Activated naive CD8-positive, alpha-beta T cell treated with anti-CD3 and anti-CD28 coated beads, Interleukin-2, amount 50 U/mL, for 24 hours (primary cell): ENCODE data around the gene TTLL8.

Source experiments
- ATAC-seq: fragments of 150-1000 bp; cut with Tn5 transposase; one replicate; pipeline ENCODE4 v1.10.0; 2021
- DNase-seq: peaks from one replicate; pipeline ENCODE4 v3.0.0; 2021
- H3K27ac Mint-ChIP-seq: one replicate; pipeline ENCODE4 v1.8.0; 2021; ENCODE audit warnings: mild to moderate bottlenecking, mixed read lengths
- H3K27me3 Mint-ChIP-seq: one replicate; pipeline ENCODE4 v1.8.0; 2021; ENCODE audit warnings: mixed read lengths
- H3K36me3 Mint-ChIP-seq: one replicate; pipeline ENCODE4 v1.8.0; 2021; ENCODE audit warnings: low read depth, mixed read lengths
- H3K4me1 Mint-ChIP-seq: one replicate; pipeline ENCODE4 v1.8.0; 2021; ENCODE audit warnings: mixed read lengths
- H3K4me3 Mint-ChIP-seq: one replicate; pipeline ENCODE4 v1.8.0; 2021; ENCODE audit warnings: mild to moderate bottlenecking, moderate library complexity, mixed read lengths
- H3K9me3 Mint-ChIP-seq: one replicate; pipeline ENCODE4 v1.8.0; 2021; ENCODE audit warnings: mixed read lengths

The TTLL8 gene

GRCh38 chr22:50060441-50061140 is 2.5 kb upstream of the TTLL8 start:
- Mint-ChIP-seq H3K36me3 (no peaks in the 10 kb centered on the region), H3K27ac (no peak overlapping the region), H3K9me3 (no peaks in the 10 kb centered on the region), H3K4me1 (no peaks in the 10 kb centered on the region), H3K27me3 (peaks cover 23% of the 10 kb centered on the region), H3K4me3 (no peak overlapping the region)
- DNase-seq (no peak), ATAC-seq (no peak)

- H3K27me3 Mint-ChIP-seq: peaks cover 24% of the 10 kb centered on the region
- ATAC-seq: no peak
Measured at GRCh38 chr22:50059881-50060262, 1.8 kb upstream of the TTLL8 start.

DNA sequence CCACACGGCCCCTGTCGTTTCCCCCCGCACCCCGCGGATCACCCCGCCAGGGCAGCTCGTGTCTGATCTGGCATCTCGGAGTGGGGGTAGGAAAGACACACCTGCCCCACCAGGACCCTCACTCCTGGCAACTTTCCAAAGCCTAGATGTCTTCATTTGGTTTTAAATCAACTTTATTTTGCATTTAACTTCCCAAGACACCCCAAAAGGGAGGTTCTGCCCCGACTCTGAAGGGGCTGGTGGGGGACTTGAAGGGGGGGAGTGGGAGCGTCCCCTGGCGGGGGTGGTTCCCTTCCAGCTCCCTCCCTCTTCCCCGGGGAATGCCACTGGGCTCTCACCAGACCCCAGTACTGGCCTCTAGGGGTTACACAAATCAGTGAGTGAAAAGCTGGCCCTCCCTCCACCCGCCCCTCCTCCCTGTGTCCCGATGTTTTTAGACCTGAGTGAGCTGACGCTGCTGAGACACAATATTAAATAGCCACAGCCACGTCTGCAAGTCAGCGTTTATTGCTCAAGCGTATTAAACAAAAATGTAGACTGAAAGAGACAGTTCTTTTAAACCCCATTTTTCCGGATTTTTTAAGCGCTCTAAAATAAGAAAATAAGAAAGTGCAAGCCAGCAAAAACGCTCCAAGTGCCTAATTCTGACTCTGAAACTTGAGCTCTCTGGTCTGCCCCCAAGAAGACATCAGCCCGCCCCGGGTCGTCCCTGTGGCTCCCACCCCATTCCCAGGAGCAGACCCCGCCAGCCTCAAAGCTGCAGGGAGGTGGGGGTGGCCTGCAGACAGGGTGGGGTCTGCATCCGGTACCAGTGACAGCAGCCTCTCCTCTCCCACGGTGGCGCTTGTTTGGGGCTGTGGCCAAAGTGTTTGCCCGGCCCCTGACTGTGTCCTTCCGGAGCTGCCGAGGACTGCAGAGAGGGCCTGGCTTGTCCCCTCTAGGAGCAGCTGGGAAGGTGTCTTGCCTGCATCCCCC is 1.1 kb upstream of the TTLL8 start:
- DNase-seq (no peak), ATAC-seq (no peak)
- Mint-ChIP-seq H3K4me3 (no peak overlapping the region), H3K4me1 (no peaks in the 10 kb centered on the region), H3K27me3 (peaks cover 24% of the 10 kb centered on the region), H3K27ac (no peak overlapping the region), H3K9me3 (no peaks in the 10 kb centered on the region), H3K36me3 (no peaks in the 10 kb centered on the region)

More at GRCh38 chr22:50059881-50060262, 1.8 kb upstream of the TTLL8 start:
- Mint-ChIP-seq H3K27ac (no peak overlapping the region), H3K9me3 (no peaks in the 10 kb centered on the region), H3K4me3 (no peak overlapping the region), H3K4me1 (no peaks in the 10 kb centered on the region), H3K36me3 (no peaks in the 10 kb centered on the region)
- DNase-seq: no peak

GRCh38 chr22:50057278-50058060 is 629 bp downstream of the TTLL8 start:
- Mint-ChIP-seq H3K4me3 (no peak overlapping the region), H3K27me3 (peaks cover 24% of the 10 kb centered on the region)
- ATAC-seq: no peak

DNA sequence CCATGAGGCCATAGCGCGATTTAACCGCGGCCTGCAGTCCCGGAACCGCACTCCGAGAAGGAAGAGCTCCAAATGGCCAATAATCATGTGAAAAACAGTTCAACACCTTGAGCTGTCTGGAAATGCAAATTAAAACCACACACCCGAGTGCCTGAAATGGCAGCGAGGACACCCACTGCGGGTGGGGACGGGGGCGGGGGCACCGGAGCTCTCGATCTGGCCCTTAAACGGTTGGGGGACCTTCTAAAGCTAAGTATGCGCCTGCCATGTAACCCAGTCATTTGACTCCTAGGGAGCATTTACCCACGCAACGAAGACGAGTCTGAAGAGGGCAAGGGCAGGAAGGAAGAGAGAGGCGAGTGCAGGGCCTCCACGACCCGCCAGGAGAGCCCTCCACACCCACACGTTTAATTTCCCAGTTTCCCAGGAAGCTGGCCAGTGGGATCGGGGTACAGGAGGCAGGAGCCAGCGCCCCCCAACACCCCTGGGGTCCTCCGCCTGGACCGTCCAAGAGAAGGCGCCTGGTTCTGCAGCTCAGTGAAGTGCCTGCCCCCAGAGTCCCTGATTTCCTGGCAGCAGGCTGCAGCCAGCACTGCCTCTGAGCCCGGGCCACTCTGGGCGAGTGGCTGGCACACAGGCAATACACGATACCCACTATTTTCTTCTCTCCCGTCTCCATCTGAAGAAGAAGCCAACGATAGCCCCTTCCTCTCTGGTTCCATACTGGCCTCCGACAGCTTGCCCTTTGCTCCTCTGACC is 1.7 kb downstream of the TTLL8 start:
- Mint-ChIP-seq H3K9me3 (no peaks in the 10 kb centered on the region), H3K4me1 (no peaks in the 10 kb centered on the region), H3K4me3 (no peak overlapping the region), H3K27me3 (peaks cover 24% of the 10 kb centered on the region), H3K36me3 (no peaks in the 10 kb centered on the region), H3K27ac (no peak overlapping the region)
- no peak for DNase-seq
- ATAC-seq: no peak

More at GRCh38 chr22:50057278-50058060, 629 bp downstream of the TTLL8 start:
- no peaks in the 10 kb centered on the region for H3K4me1 Mint-ChIP-seq
- DNase-seq: no peak
- H3K27ac Mint-ChIP-seq: no peak overlapping the region
- no peaks in the 10 kb centered on the region for H3K9me3 Mint-ChIP-seq
- no peaks in the 10 kb centered on the region for H3K36me3 Mint-ChIP-seq

DNA sequence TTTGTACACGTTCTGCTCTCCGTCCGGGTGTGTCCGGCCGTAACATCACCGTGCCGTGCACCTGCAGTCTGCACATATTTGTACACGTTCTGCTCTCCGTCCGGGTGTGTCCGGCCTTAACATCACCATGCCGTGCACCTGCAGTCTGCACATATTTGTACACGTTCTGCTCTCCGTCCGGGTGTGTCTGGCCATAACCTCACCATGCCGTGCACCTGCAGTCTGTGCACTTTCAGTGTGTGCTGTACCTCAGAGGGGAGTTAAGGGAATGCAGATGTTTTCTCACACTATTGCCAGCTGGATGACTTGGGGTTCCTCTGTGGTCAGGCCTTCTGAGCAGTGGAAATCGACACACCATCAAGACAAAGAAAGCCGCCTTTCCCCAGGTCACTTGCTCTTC is 4.2 kb downstream of the TTLL8 start:
- Mint-ChIP-seq H3K27me3 (peaks cover 15% of the 10 kb centered on the region), H3K27ac (no peak overlapping the region), H3K36me3 (no peaks in the 10 kb centered on the region), H3K4me3 (no peak overlapping the region), H3K9me3 (no peaks in the 10 kb centered on the region), H3K4me1 (no peaks in the 10 kb centered on the region)
- no peak for ATAC-seq
- no peak for DNase-seq

DNA sequence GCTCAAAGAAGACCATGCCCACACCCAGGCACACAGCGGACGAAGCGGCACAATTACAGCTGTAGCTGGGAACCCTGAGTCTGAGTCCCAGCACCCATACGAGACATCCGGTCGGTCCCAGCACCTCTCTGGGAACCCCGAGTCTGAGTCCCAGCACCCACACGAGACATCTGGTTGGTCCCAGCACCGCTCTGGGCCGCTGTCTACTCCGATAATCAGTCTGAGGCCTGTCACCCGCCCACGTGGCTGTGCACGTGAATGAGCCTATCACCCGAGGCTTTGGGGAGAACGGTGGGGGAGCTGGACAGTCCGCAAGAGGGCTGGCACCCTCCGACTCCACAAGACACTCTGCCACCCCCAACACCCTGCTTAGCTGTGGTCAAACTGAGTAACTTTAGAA is 6.2 kb downstream of the TTLL8 start:
- DNase-seq (no peak), ATAC-seq (no peak)

DNA sequence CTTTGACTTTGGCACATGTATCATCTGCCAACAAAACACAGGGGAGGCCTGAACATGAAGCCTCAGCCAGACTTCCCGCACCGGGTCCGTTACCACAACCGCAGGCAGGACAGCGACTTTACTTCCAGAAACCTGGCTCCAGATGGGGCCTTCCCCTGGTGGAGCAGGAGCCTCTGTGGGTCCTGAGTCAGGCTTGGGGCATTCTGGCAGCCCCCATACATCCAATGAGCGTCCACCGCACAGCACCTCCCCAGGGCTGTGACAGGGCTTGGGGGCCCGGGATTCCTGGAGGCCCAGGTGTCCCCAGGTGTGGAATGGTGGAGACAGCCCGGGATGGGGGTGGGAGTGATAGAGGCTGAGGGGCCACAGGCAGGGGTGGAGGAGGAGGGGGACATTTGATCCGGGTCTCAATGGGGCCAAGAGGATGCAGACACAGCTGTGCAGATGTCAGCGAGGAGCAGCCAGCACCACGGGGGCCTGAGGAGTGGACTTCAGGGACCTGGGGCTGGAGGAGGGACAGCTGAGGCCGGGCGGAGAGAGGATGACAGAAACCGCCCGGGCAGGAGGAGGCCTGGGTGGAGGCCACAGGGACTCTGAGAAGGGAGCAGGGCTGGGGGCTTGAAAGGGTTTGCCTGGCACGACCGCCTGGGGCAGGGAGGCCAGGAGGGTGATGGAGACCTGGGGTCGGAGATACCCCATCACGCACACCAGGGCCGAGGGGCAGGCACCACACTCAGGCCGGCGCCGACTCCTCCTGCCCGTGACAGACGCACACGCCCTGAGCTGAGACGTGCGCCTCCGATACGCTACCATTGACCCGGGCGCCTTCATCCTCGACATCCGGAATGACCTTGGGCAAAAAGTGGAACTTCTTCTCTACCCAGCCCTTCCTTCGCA is 8.6 kb downstream of the TTLL8 start:
- H3K27me3 Mint-ChIP-seq: peaks cover 4% of the 10 kb centered on the region
- no peak for ATAC-seq
- DNase-seq: no peak
- H3K4me3 Mint-ChIP-seq: no peak overlapping the region
- peaks cover 3% of the 10 kb centered on the region for H3K4me1 Mint-ChIP-seq
- no peaks in the 10 kb centered on the region for H3K36me3 Mint-ChIP-seq
- no peak overlapping the region for H3K27ac Mint-ChIP-seq
- no peaks in the 10 kb centered on the region for H3K9me3 Mint-ChIP-seq

More for the DNA sequence above, 6.2 kb downstream of the TTLL8 start:
- H3K4me3 Mint-ChIP-seq: no peak overlapping the region
- H3K36me3 Mint-ChIP-seq: no peaks in the 10 kb centered on the region
- H3K27me3 Mint-ChIP-seq: peaks cover 9% of the 10 kb centered on the region
- no peaks in the 10 kb centered on the region for H3K9me3 Mint-ChIP-seq
- no peak overlapping the region for H3K27ac Mint-ChIP-seq
- H3K4me1 Mint-ChIP-seq: no peaks in the 10 kb centered on the region

GRCh38 chr22:50048836-50049235 is 9.3 kb downstream of the TTLL8 start:
- Mint-ChIP-seq H3K36me3 (no peaks in the 10 kb centered on the region), H3K4me3 (no peak overlapping the region), H3K27ac (no peak overlapping the region), H3K4me1 (peaks cover 8% of the 10 kb centered on the region), H3K27me3 (peaks cover 6% of the 10 kb centered on the region), H3K9me3 (no peaks in the 10 kb centered on the region)
- DNase-seq: no peak
- ATAC-seq: no peak

- DNase-seq (no peak), ATAC-seq (no peak)
- H3K4me1 Mint-ChIP-seq: peaks cover 8% of the 10 kb centered on the region
- no peak overlapping the region for H3K4me3 Mint-ChIP-seq
- H3K36me3 Mint-ChIP-seq: no peaks in the 10 kb centered on the region
- H3K27ac Mint-ChIP-seq: no peak overlapping the region
- peaks cover 11% of the 10 kb centered on the region for H3K27me3 Mint-ChIP-seq
- H3K9me3 Mint-ChIP-seq: no peaks in the 10 kb centered on the region
Measured at GRCh38 chr22:50048061-50048765, 9.9 kb downstream of the TTLL8 start.

- no peak for DNase-seq
- peaks cover 15% of the 10 kb centered on the region for H3K27me3 Mint-ChIP-seq
- no peaks in the 10 kb centered on the region for H3K36me3 Mint-ChIP-seq
- H3K27ac Mint-ChIP-seq: no peak overlapping the region
- ATAC-seq: no peak
- H3K9me3 Mint-ChIP-seq: no peaks in the 10 kb centered on the region
- H3K4me1 Mint-ChIP-seq: peaks cover 8% of the 10 kb centered on the region
- no peak overlapping the region for H3K4me3 Mint-ChIP-seq
Measured at GRCh38 chr22:50047346-50047745, 10.8 kb downstream of the TTLL8 start.

DNA sequence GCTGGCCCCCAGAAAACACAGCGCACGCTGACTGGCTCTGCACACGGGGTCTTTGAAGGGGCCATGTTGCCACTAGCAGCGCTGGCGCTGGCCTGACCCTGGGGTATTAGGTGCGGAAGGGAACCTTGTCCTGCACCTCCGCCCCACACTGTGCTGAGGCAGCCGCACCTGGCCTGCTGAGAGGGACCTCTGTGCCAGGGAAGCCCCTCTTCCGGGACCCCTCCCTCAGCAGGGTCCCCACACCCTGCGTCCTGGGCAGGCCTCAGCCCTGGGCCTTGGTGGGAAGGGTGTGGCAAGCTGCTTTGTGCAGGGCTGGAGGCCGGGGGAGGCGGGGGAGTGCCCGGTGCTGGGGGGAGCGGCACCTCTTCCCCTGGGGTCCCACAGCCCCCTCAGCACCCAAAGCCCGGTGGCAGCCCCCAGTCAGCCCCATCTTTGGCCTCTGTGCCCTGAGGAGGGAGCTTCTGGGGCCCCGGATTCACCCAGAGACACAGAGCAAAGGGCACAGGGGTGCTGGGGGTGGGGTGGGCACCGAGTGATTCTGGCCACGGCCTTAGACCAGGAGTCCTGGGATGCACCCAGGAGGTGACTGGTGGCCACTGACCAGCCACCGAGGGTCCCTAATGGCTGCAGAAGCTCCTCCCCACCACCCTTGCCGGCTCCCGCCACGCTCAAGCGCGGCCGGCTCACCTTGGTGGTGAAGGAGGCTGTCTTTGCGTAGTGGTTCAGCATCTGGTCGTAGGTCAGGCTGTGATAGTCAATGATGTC is 11.4 kb downstream of the TTLL8 start:
- ATAC-seq (no peak), DNase-seq (no peak)
- peaks cover 8% of the 10 kb centered on the region for H3K4me1 Mint-ChIP-seq
- no peaks in the 10 kb centered on the region for H3K36me3 Mint-ChIP-seq
- no peak overlapping the region for H3K27ac Mint-ChIP-seq
- peaks cover 18% of the 10 kb centered on the region for H3K27me3 Mint-ChIP-seq
- no peaks in the 10 kb centered on the region for H3K9me3 Mint-ChIP-seq
- no peak overlapping the region for H3K4me3 Mint-ChIP-seq
